GM19467 (cell line): ENCODE measurements around the gene KIF26B.
"Not testable (repeated sequence)": the region's sequence is repeated elsewhere in the genome, so short reads cannot be mapped to it uniquely, and the experiment has no call there.

Source experiments
- ATAC-seq: cut with Tn5 transposase; IDR thresholded peaks from one replicate; pipeline ENCODE4 v1.9.1; 2021; ENCODE audit warnings: mild to moderate bottlenecking, moderate library complexity; ENCODE audit not compliant: unreplicated experiment

The KIF26B gene

GRCh38 chr1:245663373-245663772 is 508.6 kb downstream of the KIF26B start:
- ATAC-seq: no peak

- no peak for ATAC-seq
These were observed 509.1 kb downstream of the KIF26B start for GRCh38 chr1:245663841-245664240.

- no peak for ATAC-seq
These were observed 511.6 kb downstream of the KIF26B start for GRCh38 chr1:245666412-245666811.

GRCh38 chr1:245671349-245671748 is 516.6 kb downstream of the KIF26B start:
- ATAC-seq: no peak

GRCh38 chr1:245671966-245672767 is 517.4 kb downstream of the KIF26B start:
- no peak for ATAC-seq

- ATAC-seq: not testable (repeated sequence)
These were observed 518.3 kb downstream of the KIF26B start for GRCh38 chr1:245672836-245673656.

GRCh38 chr1:245673881-245674414 is 519.2 kb downstream of the KIF26B start:
- ATAC-seq: no peak

GRCh38 chr1:245677461-245678240 is 522.9 kb downstream of the KIF26B start:
- ATAC-seq: no peak

GRCh38 chr1:245678860-245679411 is 524.2 kb downstream of the KIF26B start:
- ATAC-seq: no peak

- ATAC-seq: no peak
These were observed 525.3 kb downstream of the KIF26B start for GRCh38 chr1:245679821-245680780.

GRCh38 chr1:245682638-245683628 is 528.1 kb downstream of the KIF26B start:
- ATAC-seq: no peak

- ATAC-seq: no peak
These were observed 528.9 kb downstream of the KIF26B start for GRCh38 chr1:245683676-245684075.

- ATAC-seq: no peak
These were observed 529.4 kb downstream of the KIF26B start for GRCh38 chr1:245684166-245684565.

- ATAC-seq: no peak
These were observed 529.8 kb downstream of the KIF26B start for GRCh38 chr1:245684571-245684970.

- no peak for ATAC-seq
These were observed 530.5 kb downstream of the KIF26B start for GRCh38 chr1:245685111-245685810.

GRCh38 chr1:245686006-245686405 is 531.2 kb downstream of the KIF26B start:
- no peak for ATAC-seq

GRCh38 chr1:245686446-245687030 is 531.8 kb downstream of the KIF26B start:
- ATAC-seq: no peak
